GM18517 (cell line): ENCODE data around the gene GFAP.

Experiments
- ATAC-seq: cut with Tn5 transposase; IDR thresholded peaks from one replicate; pipeline ENCODE4 v1.9.1; 2021; ENCODE audit warnings: mild to moderate bottlenecking, moderate library complexity; ENCODE audit not compliant: unreplicated experiment

Gene GFAP

DNA sequence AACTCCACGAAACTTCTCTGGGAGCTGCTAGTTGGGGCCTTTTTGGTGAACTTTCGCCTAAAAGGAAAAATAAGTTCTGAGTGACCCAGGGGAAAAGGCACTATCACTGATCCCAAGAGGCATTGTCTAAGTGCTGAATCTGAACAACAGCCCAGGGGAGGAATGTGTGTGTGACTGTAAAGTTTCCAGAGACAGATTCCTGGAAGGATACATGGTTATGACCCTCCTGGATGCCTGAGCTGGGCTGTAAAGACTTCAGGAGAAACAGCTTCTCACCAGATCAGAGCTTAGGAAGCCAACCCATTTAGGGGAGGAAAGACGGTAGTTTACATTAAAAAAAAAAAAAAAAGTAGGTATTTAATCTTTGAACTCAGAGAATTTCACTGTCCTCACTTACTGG lies 47.5 kb downstream of the GFAP start:
- no peak for ATAC-seq

DNA sequence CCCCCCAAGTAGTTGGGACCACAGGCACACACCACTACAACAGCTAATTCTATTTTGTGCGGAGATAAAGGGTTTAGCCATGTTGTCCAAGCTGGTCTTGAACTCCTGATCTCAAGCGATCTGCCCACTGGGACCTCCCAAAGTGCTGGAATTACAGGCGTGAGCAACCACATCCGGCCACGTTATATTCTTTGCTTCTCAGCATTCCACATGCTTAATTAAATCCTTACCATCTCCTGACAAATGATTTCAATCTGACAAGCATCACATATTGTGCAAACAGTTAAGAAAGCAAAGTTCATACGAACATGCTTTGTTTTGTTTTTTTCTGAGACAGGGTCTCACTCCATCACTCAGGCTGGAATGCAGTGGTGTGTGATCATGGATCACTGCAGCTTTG lies 49.4 kb downstream of the GFAP start:
- no peak for ATAC-seq

DNA sequence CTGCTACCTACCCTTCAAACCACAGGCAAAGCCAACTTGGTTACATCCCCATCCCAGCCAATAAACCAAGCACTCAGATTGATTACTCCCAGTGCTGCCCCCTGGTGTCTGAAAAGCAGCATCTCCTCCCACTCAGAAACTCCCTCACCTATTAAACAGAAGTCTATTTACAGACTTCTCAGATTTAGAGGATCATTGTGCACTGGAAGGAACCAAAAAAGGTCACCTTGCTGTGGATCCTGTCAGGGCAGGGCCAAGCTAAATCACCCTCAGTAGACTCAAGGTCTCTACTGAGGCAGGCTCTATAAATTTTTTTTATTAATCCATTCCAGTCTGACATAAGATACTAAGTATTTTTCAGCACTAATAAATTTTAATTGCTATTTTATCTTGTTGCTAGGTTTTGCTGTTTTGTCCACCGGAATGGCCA lies 50.1 kb downstream of the GFAP start:
- no peak for ATAC-seq

DNA sequence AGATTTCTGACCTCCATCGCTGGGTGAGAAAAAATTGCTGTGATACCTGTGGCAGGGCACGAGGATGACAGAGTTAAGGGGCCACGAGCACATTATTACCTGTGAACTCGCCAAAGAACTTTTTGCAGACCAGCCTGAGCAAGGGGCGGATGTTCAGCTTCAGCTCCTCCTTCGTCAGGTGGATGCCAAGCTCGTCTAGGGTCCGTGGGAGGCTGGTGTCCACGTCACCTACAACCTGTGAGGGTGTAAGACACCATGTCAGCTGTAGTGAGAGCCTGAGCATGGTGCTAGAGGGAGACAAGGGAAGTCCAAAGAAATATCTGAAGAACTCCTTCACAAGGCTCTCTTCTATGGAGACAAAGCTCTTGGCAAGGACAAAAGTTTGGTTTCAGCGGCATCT lies 50.5 kb downstream of the GFAP start:
- no peak for ATAC-seq

DNA sequence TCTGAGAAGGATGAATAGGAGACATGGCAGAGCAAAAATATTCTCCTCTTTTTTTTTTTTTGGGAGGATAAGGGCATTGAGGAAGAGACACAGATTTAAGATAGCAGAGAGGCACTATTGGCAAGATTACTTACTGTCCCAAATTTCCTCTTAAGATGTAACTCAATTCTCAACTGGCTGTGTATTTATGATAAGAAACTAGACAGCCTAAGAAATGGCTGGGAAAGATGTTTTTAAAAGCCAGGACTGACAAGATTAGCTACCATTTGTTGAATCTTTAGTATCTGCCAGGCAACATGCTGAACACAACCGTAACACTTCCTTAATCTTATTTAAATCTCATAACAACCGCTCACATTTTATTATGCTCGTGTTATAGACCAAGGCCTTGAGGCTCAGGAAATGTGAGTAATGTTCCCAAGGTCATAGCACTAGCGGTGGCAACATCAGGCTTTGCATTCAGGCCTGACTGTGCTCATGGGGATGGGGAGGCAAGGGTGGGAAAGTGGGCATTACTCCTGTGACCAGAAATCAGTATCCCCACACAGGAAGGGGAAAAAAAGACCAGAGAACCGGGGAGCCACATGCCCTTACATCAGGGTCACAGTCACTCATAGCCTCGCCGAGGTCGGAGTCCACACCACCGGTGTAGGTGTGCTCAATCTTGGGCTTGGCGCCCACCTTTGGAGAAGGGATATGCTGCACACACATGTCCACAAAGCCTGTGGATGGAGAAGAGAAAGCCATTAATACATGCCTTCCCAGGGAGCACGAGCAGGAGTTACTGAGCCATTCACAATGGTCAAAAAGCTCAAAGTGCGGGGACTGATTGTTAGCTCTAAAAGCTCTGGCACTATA lies 52.0 kb downstream of the GFAP start:
- ATAC-seq, result no peak

DNA sequence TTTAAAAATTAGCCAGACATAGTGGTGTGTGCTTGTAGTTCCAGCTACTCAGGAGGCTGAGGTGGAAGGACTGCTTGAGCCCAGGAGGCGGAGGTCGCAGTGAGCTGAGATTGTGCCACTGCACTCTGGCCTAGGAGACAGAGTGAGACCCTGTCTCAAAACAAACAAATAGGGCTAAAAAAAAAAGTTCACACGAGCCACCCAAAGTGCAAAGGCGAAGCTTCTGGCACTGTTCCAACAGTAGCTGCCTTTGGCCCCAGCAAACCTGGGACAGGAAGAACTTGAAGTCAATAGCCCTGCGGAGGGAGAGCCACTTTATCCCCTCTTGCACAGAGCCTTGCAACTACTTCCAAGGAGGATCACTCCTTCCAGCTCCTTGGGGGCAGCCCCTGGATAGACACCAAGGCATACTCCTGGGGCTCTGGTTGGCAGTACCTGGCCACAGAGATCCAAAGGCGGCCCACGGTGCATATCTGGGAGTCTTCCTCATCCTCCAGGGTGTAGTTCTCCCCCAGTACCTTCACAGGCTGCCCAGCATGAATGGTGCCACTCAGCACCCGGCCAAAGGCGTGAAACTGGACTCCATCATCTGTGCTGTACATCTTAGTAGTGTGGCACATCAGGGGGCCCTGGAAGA lies 52.9 kb downstream of the GFAP start:
- ATAC-seq, result no peak

DNA sequence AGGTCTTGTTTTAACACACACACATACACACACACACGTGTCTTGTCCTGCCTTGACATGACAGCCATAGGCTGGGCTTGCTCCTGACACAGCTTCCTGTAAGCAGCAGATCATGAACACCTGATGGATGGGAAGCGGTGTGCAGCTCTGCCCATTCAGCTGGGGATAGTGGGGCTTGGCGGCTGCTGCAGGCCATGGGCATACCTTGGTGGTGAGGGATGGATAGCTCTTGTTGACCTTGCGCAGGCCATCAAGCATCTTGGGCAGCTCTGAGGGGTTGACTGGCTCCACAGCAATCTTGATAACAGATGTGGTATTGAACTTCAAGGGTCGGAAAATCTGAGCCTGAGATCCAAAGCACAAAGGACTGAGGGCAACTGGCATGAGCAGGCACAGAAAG lies 55.6 kb downstream of the GFAP start:
- ATAC-seq, result no peak

DNA sequence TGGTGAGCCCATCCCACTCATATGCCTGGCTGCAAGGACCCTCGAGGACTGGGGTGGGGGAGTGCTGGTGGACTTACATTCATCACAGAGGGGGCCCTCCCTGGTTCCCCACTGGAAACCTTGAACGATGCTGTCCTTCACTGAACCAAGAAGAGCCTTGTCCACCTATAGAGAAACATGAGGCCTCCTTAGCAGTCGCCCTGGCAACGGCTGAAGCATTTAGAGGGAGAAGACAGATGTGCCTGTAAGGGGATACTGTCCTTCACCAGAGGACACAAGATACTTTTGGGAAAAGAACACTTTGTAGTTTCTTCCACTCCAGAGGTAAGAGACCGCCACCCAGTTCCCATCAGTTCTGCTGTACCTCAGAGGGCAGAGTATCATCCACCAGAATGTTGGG lies 61.1 kb downstream of the GFAP start:
- no peak for ATAC-seq
